Ishikawa (cell line): ENCODE results near the gene FAM81A.

Source experiments
- CEBPB ChIP-seq: IDR thresholded peaks from 2 replicates; pipeline ENCODE4 v1.6.1; 2012
- CREB1 ChIP-seq: IDR thresholded peaks from 2 replicates; pipeline ENCODE4 v1.6.1; 2012; ENCODE audit warnings: low read depth
- EGR1 ChIP-seq: IDR thresholded peaks from 2 replicates; pipeline ENCODE4 v1.6.1; 2012
- EP300 ChIP-seq: IDR thresholded peaks from 2 replicates; pipeline ENCODE4 v1.6.1; 2012; ENCODE audit warnings: borderline replicate concordance
- FOXM1 ChIP-seq: IDR thresholded peaks from 2 replicates; pipeline ENCODE4 v1.6.1; 2012; ENCODE audit warnings: low read depth, borderline replicate concordance
- NFIC ChIP-seq: IDR thresholded peaks from 2 replicates; pipeline ENCODE4 v1.6.1; 2012
- RAD21 ChIP-seq: IDR thresholded peaks from 2 replicates; pipeline ENCODE4 v1.6.1; 2012; ENCODE audit warnings: low read depth
- REST ChIP-seq: IDR thresholded peaks from 2 replicates; pipeline ENCODE4 v1.6.1; 2012; ENCODE audit warnings: low read depth, mild to moderate bottlenecking
- TAF1 ChIP-seq: IDR thresholded peaks from 2 replicates; pipeline ENCODE4 v1.6.1; 2012; ENCODE audit warnings: low read depth, mild to moderate bottlenecking
- TCF12 ChIP-seq: IDR thresholded peaks from 2 replicates; pipeline ENCODE4 v1.6.1; 2012; ENCODE audit warnings: low read depth
- TEAD4 ChIP-seq: IDR thresholded peaks from 2 replicates; pipeline ENCODE4 v1.6.1; 2012
- YY1 ChIP-seq: IDR thresholded peaks from 2 replicates; pipeline ENCODE4 v1.6.1; 2012; ENCODE audit warnings: low read depth
- ZBTB7A ChIP-seq: IDR thresholded peaks from 2 replicates; pipeline ENCODE4 v1.6.1; 2012; ENCODE audit warnings: low read depth
- TF ChIP-seq, protein P1 (sequence below): IDR thresholded peaks from 2 replicates; pipeline ENCODE4 v1.6.1; 2012
- TF ChIP-seq, protein P2 (sequence below): IDR thresholded peaks from 2 replicates; pipeline ENCODE4 v1.6.1; 2012

The FAM81A gene

GRCh38 chr15:59437817-59438624, at the start of gene FAM81A:
FAM81A (plus strand) TSS chr15:59438186; CDS start chr15:59458627, 20,441 bp downstream.
- TF ChIP-seq ZBTB7A (no peak; the same call in 1 of the 2 replicates), REST (no peak), EGR1 (no peak), TAF1 (no peak), CEBPB (no peak), EP300 (no peak), TEAD4 (peak; percentile 25; the same call in 1 of the 2 replicates), CREB1 (no peak), FOXM1 (no peak), TCF12 (no peak), RAD21 (peak; percentile 13; the same call in 1 of the 2 replicates), NFIC (no peak), YY1 (no peak)
- TF ChIP-seq, protein P1, sequence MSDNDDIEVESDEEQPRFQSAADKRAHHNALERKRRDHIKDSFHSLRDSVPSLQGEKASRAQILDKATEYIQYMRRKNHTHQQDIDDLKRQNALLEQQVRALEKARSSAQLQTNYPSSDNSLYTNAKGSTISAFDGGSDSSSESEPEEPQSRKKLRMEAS, result peak; percentile 72; the same call in 1 of the 2 replicates
- TF ChIP-seq, protein P2, sequence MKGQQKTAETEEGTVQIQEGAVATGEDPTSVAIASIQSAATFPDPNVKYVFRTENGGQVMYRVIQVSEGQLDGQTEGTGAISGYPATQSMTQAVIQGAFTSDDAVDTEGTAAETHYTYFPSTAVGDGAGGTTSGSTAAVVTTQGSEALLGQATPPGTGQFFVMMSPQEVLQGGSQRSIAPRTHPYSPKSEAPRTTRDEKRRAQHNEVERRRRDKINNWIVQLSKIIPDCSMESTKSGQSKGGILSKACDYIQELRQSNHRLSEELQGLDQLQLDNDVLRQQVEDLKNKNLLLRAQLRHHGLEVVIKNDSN, result peak; percentile 82

- no peak for TF ChIP-seq EP300
- TF ChIP-seq CEBPB, result no peak
- no peak for TF ChIP-seq TCF12
- TF ChIP-seq, protein P1, result no peak
- TF ChIP-seq, protein P2, result no peak
- TF ChIP-seq EGR1, result no peak
- TF ChIP-seq NFIC, result no peak
- TF ChIP-seq YY1, result no peak
- TF ChIP-seq FOXM1, result no peak
- TF ChIP-seq TAF1, result no peak
- TF ChIP-seq RAD21, result no peak
- TF ChIP-seq ZBTB7A, result no peak
- TF ChIP-seq CREB1, result no peak
- no peak for TF ChIP-seq TEAD4
- TF ChIP-seq REST, result no peak
These were observed 49.3 kb upstream of the FAM81A start for GRCh38 chr15:59388670-59389069.

- no peak for TF ChIP-seq TEAD4
- TF ChIP-seq, protein P1, result no peak
- no peak for TF ChIP-seq YY1
- TF ChIP-seq ZBTB7A, result no peak
- no peak for TF ChIP-seq TCF12
- TF ChIP-seq FOXM1, result no peak
- no peak for TF ChIP-seq EGR1
- no peak for TF ChIP-seq CEBPB
- no peak for TF ChIP-seq EP300
- no peak for TF ChIP-seq NFIC
- no peak for TF ChIP-seq RAD21
- no peak for TF ChIP-seq REST
- TF ChIP-seq, protein P2, result no peak
- no peak for TF ChIP-seq TAF1
- TF ChIP-seq CREB1, result no peak
These were observed 45.7 kb upstream of the FAM81A start for GRCh38 chr15:59392299-59392698.
